Sciatic nerve (tissue), 2 donors: Measurements from ENCODE around the gene MOB3C. TPM values are rescaled to one million over a fixed set of nuclear protein-coding genes. Genes with fewer than 3 reads are reported as not detected.
"Not testable (repeated sequence)": the region's sequence is repeated elsewhere in the genome, so short reads cannot be mapped to it uniquely, and the experiment has no call there.

ENCODE experiments used
- ATAC-seq: fragments of 200-7000 bp; cut with Tn5 transposase; one replicate; pipeline ENCODE4 v1.9.1; 2020; ENCODE audit warnings: mild to moderate bottlenecking, moderate library complexity
- DNase-seq: peaks from one replicate; pipeline ENCODE4 v3.0.0-alpha.2; 2020; ENCODE audit warnings: low spot score
- intact Hi-C: fragments of 100-400 bp; cut with DNase I; formaldehyde crosslinking; loops from one replicate; pipeline ENCODE4 v1.14.2; 2022
- total RNA-seq: library from RNA; stranded (reverse); fragmentation: NEBNext Ultra II Directional; extraction: Animal tissue kit (Norgen Biotek cat#: 25700); gene quantifications from one replicate; pipeline ENCODE4 v1.2.1, GENCODE V29; 2021
- donor health status: DM: no; HTN: no; CAD: no.
- donor health status: DM: no; HTN: no; CAD: no.

MOB3C gene
- 25.8 TPM for total RNA-seq

- DNase-seq (peak; percentile 92), ATAC-seq (peak; percentile 93)
- intact Hi-C loops: no loop called here
Measured at GRCh38 chr1:46616277-46617107, at the start of gene MOB3C. TSS of gene MOB3C (minus strand) at chr1:46616811. CDS start at chr1:46613321, 3,490 bp downstream.

- intact Hi-C loops: no loop called here
- DNase-seq (no peak), ATAC-seq (no peak)
Measured at GRCh38 chr1:46665983-46666382, 49.4 kb upstream of the MOB3C start.

- intact Hi-C loops, ATAC-seq, DNase-seq: not testable (repeated sequence)
Measured at GRCh38 chr1:46662919-46663318, 46.3 kb upstream of the MOB3C start.

DNA sequence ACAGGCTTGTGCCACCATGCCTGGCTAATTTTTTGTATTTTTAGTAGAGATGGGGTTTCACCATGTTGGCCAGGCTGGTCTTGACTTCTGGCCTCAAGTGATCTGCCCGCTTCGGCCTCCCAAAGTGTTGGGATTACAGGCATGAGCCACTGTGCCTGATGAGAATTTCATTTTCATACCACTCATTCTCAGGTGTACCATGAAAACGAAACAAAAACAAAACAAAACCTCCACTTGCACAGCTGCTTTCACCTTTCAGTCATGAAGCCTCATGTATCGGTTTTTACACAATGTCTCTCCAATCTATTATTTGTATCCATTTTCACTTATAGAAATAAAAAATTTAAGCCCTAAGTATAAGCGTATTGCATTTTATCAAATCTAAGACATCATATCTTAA is 43.5 kb upstream of the MOB3C start:
- DNase-seq, intact Hi-C loops, ATAC-seq: not testable (repeated sequence)

- intact Hi-C loops: no loop called here
- DNase-seq (no peak), ATAC-seq (no peak)
Measured at GRCh38 chr1:46659307-46659870, 42.8 kb upstream of the MOB3C start.

DNA sequence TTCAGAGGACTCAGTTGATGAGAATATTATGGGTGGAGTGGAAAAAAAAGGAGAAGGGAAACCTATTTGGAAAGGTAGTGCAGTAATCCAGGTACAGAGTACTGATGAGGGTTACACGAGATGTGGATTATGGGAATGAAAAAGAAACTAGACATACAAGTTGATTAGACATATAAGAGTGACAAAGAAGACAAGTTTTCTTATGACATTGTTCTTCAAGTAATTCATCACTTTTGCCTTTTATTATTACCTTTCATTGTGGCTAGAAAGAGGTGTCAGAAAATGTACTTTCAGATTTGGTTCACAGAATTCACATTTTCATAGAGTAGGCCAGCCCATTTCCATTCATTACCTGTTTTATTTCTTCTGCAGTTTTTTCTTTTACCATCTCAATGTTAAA is 41.2 kb upstream of the MOB3C start:
- no peak for ATAC-seq
- intact Hi-C loops: no loop called here

GRCh38 chr1:46656643-46657042 is 40.0 kb upstream of the MOB3C start:
- DNase-seq (no peak), ATAC-seq (no peak)
- intact Hi-C loops: no loop called here

More for the DNA sequence above, 41.2 kb upstream of the MOB3C start:
- no peak for DNase-seq

GRCh38 chr1:46655848-46656247 is 39.2 kb upstream of the MOB3C start:
- DNase-seq: no peak
- intact Hi-C loops: no loop called here
- no peak for ATAC-seq

DNA sequence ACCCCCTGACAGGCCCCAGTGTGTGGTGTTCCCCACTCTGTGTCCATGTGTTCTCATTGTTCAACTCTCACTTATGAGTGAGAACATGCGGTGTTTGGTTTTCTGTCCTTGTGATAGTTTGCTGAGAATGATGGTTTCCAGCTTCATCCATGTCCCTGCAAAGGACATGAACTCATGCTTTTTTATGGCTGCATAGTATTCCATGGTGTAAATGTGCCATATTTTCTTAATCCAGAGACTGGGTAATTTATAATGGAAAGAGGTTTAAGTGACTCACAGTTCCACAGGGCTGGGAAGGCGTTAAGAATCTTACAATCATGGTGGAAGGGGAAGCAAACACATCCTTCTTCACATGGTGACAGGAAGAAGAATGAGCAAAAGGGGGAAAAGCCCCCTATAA is 38.1 kb upstream of the MOB3C start:
- ATAC-seq, intact Hi-C loops, DNase-seq: not testable (repeated sequence)

GRCh38 chr1:46654012-46654411 is 37.4 kb upstream of the MOB3C start:
- intact Hi-C loops: no loop called here
- no peak for ATAC-seq
- no peak for DNase-seq

- ATAC-seq: no peak
- intact Hi-C loops: no loop called here
- DNase-seq: no peak
Measured at GRCh38 chr1:46653405-46653958, 36.9 kb upstream of the MOB3C start.

- no peak for ATAC-seq
- intact Hi-C loops: no loop called here
Measured at GRCh38 chr1:46652321-46653100, 35.9 kb upstream of the MOB3C start.

DNA sequence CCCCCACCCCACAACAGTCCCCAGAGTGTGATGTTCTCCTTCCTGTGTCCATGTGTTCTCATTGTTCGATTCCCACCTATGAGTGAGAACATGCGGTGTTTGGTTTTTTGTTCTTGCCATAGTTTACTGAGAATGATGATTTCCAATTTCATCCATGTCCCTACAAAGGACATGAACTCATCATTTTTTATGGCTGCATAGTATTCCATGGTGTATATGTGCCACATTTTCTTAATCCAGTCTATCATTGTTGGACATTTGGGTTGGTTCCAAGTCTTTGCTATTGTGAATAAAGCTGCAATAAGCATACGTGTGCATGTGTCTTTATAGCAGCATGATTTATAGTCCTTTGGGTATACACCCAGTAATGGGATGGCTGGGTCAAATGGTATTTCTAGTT is 34.5 kb upstream of the MOB3C start:
- intact Hi-C loops, DNase-seq, ATAC-seq: not testable (repeated sequence)

More at GRCh38 chr1:46652321-46653100, 35.9 kb upstream of the MOB3C start:
- DNase-seq: no peak

DNA sequence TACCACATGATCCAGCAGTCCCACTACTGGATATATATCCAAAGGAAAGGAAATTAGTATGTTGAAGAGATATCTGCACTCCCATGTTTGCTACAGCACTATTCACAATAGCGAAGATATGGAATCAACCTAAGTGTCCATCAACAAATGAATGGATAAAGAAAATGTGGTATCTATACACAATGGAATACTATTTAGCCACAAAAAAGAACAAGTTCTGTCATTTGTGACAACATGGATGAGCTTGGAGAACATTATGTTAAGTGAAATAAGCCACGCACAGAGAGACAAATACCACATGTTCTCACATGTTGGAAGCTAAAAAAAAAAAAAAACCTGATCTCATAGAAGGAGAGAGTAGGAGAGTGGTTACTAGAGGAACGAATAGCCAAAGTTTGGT is 33.9 kb upstream of the MOB3C start:
- DNase-seq: no peak
- no peak for ATAC-seq
- intact Hi-C loops: no loop called here

DNA sequence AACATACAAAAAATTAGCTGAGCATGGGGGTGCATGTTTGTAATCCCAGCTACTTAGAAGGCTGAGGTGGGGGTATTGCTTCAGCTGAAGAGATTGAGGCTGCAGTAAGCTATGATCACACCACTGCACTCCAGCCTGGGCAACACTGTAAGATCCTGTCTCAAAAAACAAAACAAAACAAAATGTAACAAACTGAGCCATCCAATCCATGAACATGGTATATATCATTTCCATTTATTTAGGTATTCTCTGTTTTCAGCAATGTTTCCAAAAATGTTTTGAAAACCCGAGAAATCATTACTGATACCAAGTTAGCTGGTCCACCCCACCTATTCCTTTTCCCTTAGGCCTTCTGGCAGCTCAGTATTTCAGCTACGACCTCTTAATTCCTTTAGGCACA is 33.2 kb upstream of the MOB3C start:
- no peak for DNase-seq
- intact Hi-C loops: no loop called here
- ATAC-seq: no peak

DNA sequence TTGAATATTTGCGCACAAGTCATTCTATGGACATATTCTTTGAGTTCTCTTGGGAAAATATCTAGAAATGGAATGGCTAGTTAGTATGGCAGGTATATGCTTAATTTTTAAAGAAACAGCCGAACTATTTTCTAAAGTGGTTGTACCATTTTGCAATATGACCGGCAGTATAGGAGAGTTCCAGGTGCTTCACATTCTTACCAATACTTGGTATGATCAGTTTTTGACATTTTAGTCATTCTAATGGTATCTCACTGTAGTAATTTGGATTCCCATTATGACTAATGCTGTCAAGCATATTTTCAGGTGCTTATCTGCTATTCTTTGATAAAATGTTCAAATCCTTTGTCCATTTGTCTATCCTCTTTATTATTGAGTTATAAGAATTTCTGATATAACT is 31.0 kb upstream of the MOB3C start:
- intact Hi-C loops: no loop called here
- ATAC-seq (no peak), DNase-seq (no peak)

GRCh38 chr1:46646844-46647243 is 30.2 kb upstream of the MOB3C start:
- DNase-seq (no peak), ATAC-seq (no peak)
- intact Hi-C loops: no loop called here

DNA sequence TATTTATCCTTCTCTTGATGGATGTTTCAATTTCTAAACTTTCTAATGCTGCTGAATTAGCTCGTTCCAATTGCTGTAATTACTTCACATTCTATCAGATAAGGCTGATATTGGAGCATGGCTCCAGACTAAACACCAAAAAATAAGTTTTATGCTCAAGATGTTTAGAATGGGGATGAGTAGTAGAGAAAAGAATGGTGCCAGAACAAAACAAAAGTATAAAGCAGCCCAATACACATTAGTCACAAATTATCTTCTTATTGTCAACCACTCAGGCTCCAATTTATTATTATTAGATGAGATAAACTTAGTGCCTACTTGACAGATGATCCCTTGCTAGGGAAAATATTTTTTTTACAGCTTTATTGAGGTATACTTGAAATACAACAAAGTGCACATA is 29.7 kb upstream of the MOB3C start:
- no peak for DNase-seq
- intact Hi-C loops: no loop called here
- ATAC-seq: no peak

GRCh38 chr1:46645815-46646214 is 29.2 kb upstream of the MOB3C start:
- no peak for DNase-seq
- ATAC-seq: no peak
- intact Hi-C loops: no loop called here

GRCh38 chr1:46643368-46643775 is 26.8 kb upstream of the MOB3C start:
- peak; percentile 41 for ATAC-seq
- DNase-seq: no peak
- intact Hi-C loops: no loop called here
